CD4-positive, alpha-beta T cell treated with Interferon gamma for 1 hour (primary cell): ENCODE results near the gene CLSTN2.

Source experiments
- DNase-seq: peaks from one replicate; pipeline ENCODE4 v3.0.0-alpha.2; 2020

The CLSTN2 gene

DNA sequence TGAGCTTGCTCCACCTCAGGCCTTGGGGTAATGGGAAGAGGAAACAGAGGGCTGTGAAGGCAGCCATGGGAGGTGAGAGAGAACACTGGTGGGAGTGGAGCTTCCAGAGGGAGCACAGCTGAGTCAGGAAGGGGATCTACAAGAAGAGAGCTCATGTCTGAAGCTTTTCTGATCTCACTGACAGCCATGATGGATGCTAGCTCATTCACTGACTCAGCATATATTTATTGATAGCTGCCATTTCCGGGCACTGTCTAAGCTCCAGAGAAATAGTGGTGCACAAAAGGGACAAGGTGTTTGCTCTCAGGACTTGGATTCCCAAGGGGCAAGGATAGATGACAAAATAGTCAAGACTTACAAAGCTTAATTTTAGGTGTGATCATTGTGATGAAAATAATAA, 218.8 kb downstream of the CLSTN2 start:
- no peak for DNase-seq

DNA sequence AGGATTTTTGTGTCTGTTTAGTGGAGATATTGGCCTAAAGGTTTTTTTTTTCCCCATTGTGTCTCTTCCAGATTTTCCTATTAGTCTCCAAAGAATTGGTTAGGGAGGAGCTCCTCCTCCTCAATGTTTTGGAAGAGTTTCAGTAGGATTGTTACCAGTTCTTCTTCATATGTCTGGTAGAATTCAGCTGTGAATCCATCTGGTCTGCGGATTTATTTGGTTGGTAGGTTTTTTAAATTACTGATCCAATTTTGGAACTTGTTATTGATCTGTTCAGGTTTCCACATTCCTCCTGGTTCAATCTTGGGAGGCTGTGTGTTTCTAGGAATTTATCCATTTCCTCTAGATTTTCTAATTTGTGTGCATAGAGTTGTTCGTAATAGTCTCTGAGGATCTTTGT, 222.2 kb downstream of the CLSTN2 start:
- DNase-seq: no peak

DNA sequence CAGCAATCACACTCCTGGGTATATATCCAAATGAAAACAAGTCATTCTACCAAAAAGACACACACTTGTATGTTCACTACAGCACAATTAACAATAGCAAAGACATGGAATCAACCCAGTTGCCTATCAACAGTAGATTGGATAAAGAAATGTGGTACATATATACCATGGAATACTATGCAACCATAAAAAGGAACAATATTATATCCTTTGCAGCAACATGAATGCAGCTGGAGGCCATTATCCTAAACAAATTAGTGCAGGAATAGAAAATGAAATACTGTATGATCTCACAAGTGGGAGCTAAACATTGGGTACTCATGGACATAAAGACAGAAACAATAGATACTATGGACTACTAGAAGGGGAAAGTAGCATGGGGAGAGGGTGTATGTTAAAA, 224.7 kb downstream of the CLSTN2 start:
- DNase-seq: no peak

DNA sequence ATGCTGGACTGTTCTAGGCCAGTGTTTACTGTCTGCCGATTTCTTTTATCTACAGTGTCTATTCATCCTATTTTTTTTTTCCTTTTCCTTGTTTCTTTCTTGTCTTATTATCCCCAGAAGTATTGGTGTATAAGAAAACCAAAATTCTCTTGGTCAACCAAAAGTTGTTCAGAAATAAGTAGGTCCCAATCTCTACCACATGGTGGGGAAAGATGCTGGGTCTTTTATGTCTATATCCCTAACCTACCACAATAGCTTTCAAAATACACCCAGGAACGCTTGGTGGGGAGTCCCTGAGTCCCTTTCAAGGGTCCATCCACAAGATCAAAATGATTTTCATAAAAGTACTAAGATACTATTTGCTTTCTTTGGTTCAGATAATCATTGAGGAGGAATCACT, 225.6 kb downstream of the CLSTN2 start:
- no peak for DNase-seq

DNA sequence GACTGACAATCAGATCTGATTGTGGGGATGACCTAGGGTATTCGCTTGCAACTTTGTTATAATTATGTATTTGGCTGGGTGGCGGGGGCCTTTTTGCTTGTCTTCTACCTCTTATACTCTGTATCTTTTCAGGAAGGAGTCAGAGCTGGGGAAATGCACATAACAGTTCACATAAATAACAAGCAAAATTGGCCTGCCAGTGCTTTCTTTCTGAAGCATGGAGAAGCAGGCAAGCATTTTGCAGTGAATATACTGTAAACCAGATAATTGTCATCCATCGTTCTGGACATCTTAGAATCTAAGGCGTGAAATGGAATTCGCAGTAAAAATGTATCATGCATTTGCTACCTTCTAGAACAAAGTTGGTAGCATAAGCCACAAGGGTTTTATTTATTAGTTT, 227.6 kb downstream of the CLSTN2 start:
- no peak for DNase-seq

DNA sequence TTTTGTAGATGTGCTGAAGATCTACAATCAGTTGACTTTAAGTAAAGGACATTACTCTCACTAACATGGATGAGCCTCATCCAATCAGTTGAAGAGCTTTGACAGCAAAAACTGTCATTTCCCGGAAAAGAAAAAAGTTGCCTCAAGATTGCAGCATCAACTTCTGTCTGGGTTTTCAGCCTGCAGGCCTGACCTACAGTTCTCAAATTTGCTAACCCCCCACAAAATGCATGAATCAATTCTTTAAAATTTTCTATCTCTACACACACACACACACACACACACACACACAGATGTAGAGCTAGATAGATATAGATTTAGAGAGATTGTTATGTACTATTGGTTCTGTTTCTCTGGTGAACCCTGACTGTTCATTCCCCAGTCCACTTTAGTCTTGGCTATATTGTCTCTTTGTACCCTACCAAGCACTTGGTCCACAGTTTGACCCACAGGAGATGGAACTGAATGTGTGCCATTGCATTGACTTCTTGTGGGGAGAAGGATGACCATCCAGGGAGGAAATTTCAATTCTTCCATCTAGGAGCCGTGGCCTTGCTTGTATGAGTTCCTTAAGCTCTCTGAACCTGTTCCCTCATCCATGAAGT, 228.3 kb downstream of the CLSTN2 start:
- no peak for DNase-seq

DNA sequence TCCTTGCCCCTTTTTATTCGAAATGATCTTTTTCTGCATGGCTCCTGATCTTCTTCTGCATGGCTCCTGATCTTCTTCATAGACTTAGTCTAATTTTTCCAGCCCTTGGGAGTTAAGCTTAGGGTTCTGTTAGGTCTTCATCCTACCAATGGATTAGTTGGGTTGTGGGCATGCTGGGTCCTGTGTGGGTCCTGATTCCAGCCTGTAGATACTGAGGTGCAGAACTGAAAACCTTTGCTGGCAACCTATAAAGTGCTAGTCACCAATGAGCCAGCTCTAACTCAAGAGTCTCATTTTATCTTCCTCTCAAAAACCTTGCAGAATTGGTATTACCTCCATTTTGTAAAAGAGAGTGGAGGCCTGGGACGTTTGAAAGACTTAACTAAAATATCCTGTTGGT, 229.2 kb downstream of the CLSTN2 start:
- no peak for DNase-seq

DNA sequence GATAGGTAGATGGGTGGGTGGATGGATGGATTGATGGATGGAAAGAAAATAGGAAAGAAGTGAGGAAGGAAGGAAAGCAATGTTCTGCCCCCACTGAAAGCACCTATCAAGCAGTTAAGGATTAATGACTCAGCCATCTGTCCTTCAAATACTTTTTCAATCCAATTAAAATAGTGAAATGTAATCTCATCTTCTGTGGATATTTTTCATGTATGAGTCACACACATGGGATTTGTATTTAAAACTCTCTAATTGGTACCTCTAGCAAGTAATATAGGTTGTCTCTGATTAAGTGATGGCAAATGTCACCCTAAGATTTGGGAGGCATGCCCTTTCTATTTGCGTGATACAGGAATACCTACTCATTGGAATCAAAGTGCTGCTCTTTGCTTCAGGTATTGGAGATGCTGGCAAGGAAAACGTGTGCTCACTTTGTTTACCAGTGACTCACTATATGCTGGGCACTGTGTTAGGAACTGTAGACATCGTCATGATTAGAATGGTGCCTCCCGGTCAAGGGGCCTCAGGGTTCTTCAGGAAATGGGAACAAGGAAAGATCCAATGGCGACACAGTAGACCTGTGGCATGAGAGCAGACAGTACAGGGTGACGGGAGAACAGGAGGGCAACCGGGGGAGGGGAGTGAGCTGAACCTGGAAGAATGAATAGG, 230.1 kb downstream of the CLSTN2 start:
- DNase-seq: no peak

DNA sequence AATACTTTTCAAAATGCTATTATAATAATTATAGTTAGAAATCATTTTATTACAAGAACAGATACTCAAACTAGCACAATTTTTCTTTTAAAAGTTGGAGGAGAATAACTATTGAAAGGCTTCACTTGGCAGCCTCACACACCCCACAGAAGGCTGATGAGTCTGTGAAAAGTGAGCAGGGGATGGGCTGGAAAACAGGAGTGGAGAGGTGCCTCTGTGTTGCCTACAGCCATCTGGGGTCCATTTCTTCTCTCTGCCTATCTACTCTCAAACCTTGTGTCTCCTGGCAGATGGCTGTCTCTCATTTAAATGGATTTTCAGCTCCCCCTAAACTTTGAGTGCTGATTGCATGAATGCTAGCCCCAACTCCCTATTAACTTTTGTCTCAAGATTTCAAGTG, 230.8 kb downstream of the CLSTN2 start:
- DNase-seq: no peak

DNA sequence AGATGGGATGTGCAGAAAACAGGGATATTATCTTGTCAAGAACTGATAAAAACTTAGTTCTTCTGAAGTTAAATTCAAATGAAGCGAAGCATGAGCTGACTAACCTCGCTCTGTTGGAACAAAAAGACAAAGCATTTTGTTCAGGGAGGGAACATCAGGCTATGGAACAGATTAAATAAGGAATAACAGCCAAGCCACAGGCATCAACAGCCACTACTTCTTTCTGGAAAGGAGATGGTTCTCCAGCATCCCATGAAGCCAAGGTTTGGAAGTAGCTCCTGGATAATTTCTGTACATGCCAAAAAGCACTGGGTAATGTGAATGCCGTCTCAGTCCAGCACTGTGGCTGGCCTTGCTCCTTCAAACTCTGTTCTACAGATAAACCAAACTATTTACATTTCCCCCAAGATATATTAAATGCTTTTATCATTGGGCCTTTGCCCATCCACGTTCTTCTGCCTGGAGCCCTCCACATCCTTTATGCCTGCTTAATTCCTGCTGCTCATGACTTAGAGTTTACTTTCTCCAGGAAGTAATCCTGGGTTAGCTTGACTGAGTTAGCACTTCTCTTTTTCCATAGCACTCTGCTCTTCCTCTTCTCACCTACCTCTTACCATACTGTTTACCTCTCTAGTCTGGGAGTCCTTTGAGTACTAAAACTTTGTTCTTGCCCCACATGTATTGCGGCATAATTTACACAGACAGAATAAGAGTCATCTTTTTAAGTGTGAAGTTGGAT, 232.0 kb downstream of the CLSTN2 start:
- DNase-seq: no peak

DNA sequence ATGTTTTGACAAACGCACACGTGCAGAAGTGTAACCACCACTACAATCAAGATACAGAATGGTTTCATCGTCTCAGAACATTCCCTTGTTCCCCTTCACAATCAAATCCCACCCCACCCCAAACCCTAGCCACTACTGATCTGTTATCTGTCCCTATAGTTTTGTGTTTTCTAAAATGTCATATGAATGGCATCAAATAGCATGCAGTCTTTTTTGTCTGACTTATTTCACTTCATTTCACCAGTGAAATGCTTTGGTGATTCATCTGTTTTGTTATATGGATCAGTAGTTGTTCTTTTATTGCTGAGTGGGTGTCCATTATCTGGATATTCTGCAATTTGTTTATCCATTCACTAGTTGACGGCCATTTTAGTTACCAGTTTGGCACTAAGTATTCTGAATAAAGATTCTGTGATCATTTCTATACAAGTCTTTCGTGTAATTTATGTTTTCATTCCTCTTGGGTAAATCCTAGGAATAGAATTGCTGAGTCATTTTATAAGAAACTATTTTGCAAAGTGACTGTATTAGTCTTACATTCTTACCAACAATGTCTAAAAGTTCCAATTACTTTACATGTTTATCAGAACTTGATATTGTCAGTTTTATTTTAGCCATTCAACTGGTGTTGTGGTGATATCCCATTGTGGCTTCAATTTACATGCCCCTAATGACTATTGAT, 232.8 kb downstream of the CLSTN2 start:
- no peak for DNase-seq

DNA sequence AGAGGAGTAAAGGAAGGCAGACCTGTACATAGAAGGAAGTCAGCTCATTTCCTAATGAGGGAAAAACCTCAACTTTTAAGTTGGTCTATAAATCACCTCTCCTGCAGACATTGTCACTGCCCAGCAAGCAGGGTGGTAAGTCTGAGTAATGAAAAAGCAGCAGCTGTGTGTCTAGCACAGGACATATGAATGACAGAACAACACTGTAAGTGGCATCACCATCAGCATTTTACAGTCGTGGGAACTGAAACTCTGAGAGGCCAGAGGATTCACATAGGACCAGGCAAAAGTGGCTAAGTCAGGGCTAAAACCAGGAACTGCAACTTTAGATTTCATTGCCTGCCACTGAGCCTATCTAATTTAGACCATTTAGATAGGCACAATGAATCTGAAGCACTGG, 235.6 kb downstream of the CLSTN2 start:
- no peak for DNase-seq

DNA sequence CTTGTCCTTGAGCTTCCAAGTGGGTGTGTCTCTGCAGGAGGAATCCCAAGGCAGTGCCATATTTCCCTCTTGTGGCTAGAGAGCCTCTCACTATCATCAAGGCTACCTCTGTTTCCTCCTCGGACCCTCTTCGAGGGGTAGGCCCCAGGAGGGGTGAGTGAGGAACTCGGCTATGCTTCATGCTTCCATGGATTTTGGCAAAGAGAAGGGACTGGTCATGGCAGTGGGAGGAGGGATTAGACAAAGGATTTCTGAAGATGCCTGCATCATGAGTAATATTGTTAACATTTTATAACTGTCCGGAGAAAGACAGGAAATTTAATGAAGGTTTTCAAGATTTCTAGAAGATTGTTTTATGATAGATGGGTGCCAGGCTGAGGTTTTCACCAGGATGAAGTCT, 241.5 kb downstream of the CLSTN2 start:
- DNase-seq: no peak

DNA sequence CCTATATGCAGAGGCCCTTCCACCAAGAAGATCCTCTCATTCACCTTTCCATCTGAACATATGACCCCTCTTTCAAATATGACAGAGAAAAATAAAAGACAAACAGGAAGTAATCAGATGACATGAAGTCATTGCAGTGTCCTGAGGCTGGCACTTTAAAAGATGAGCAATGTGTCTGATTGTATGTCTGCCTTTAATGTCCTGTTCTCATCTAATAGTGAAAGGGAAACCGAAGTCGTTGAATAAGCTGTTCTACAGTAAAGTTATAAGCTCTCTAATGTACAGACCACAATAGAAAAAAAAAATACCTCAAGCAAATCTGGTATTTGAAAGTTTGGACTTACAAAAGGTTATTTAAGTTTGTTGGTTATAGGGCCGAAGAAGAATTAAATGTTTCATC, 243.0 kb downstream of the CLSTN2 start:
- DNase-seq: no peak

DNA sequence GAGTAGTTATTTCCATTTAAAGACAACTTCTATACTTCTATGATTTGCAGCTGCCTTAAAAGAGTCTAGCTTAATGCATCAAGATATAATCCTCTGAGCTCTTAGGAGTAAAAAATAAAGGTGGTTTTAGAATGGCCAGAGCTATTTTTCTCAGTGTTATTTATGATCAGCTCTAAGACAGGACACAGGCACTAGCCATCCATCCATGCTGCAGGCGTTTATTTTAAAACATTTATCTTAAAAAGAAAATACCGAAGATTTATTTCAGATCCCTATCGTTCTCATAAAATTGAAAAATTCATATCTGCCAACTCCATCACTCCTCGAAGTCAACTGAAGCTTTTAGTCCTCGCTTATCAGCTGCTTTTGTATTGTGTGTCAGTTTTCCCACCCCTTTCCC, 243.5 kb downstream of the CLSTN2 start:
- DNase-seq: no peak

DNA sequence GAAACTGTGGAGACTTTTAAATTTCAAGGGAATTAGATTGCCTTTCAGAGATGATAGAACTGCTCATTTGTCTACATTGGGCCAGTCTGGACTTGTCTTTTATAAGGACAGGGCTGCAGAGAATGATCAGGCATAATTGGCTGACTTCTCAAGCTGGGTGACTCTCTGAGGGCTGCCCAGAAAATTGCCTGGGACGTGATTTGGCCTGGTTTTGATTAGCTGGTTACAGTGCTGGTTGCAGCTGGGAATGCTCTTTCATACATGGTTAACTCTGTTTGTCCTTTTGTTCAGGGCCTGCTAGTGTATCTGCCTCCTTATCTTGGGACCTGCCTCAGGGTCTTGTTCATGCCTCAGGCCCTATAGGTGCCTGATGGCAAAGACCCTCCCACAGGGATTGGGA, 245.6 kb downstream of the CLSTN2 start:
- DNase-seq: no peak

DNA sequence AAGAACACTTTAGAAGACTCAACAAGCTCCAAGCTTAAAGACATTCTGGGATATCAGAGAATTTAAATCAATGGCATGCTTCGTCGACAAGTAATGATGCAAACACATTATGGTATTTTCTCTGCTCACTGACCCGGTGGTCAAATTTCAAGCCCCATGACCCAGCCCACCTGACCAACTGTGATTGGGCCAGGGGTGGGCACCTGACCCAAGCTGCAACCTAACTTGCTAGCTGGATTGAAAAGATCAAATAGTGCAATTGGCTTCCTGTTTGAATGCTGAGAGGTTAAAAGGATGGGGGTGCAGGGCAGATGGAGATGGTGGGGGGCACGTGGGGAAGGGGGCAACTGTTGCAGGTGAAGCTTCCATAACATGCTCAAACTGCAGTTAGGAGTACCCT, 250.4 kb downstream of the CLSTN2 start:
- DNase-seq: no peak

DNA sequence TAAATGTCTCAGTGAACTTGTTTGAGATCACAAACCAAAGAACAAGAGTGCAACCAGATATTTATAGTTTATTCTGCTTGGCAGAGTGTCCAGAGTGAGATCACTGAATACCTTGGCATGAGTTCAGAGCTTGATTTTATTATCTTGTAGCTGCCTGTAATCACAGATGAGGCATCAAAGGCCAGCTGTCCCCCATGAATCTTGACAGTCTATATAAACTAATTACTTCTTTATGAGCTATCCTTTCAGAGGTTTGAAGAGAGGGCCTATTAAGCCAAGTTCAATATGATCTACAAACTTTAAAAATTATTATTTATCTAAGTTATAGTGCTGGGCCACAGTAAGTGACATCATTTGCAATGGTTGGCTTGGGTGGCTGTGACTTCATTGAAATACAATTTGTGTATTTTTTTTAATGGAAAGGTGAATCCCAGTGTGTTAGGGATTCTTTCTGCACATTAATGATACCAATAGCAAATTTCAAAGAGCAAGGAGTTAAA, 251.5 kb downstream of the CLSTN2 start:
- no peak for DNase-seq

DNA sequence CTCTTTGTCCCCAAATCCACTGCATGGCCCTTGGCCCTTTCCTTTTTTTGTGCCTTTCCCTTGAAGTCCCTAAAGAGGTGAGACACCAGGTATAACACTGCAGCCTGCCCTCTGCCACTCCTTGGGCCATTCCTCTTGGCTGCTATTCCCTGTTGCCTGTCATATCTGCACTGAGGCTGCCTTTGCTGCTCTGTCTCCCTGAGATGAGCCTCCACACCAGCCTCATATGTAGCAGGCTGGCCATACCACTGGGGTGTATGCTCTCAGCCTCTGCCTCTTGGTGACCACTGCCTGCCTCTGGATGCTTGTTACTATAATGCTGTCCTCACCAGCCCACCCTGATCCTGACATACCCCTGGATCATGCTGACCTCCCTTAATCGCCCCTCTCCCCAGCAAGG, 252.0 kb downstream of the CLSTN2 start:
- no peak for DNase-seq

DNA sequence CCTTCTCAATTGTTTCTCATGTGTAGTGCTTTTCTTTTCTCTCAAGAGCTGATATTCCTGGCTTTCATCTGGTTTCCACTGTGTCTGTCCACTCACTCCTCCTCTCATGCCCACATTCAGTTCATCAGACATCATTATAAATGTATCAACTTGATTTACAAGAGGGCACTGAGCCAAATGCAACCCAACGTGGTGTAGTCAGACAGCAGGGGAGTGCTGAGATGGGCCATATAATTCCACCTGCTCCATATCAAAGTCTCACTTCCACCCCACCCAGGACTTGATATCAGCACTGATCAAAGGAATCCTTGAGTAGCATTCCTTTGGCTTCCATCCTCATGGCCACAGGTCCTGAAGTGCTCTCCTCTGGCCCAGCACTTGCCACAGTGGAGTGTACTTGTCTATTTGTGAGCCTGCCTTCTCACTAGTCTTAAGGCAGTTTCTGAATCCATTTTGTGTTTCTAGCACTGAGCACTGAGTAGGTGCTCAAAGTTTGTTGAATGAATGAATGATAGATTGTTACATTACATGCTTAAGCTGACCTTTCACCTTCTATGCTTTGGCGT, 252.8 kb downstream of the CLSTN2 start:
- no peak for DNase-seq

DNA sequence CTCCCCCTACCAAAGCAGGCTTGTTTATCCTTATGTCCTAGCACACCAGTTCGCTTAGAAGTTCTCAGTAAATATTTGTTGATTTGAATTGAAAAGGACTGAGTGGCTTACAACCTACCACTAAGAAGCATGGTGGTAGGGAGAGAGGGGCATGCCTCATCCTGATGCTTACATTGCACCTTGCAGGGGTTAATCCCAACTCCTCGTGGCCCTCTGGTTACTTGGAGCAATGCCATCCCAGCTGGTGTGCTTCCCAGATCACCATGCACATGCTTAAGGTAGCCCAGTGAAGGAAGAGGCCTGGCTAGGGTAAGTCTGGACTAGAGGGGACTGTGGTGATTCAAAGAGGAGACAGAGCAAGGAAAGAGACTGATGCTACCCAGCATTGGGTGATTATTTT, 253.3 kb downstream of the CLSTN2 start:
- no peak for DNase-seq

DNA sequence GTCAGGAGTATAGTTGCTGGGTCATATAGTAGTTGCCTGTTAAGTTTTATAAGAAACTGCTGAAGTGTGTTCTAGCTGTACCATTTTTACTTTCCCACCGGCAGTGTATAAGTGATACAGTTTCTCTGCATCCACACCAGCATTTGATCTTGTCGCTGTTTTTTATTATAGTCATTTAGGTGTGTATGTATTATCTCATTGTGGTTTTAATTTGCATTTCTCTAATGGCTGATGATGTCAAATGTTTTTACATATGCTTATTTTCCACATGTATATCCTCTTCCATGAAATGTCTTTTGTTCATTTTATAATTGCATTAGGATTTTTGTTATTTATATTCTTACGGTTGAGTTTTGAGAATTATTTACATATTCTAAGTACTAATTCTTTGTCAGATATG, 254.3 kb downstream of the CLSTN2 start:
- no peak for DNase-seq

DNA sequence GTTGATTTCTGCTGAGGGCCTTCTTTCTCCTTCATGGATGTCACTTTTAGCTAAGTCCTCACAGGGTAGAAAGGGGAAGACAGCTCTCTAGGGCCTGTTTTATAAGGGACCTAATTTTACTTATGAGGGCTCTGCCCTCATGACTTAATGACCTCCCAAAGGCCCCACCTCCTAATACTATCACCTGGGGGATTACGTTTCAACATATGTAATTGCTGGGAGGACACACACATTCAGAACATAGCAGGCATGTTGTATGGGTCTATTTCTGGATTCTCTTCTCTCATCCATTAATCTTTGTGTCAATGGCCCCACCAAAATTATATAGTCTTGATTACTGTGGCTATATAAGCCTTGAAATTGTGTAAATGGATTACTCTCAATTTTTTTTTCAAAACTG, 255.0 kb downstream of the CLSTN2 start:
- DNase-seq: no peak
